HepG2 (cell line): ENCODE data around the gene TADA2A. TPM values are rescaled to one million over a fixed set of nuclear protein-coding genes. Genes with fewer than 3 reads are reported as not detected.

Experiments used
- ATF7-NPFF ChIP-seq: sonication (generic); formaldehyde crosslinking; IDR thresholded peaks from 2 replicates; pipeline ENCODE4 v1.8.1; 2023; ENCODE audit warnings: mild to moderate bottlenecking, low read depth, missing genetic modification reagents, moderate library complexity
- ATRX ChIP-seq: sonication (generic); formaldehyde crosslinking; IDR thresholded peaks from 2 replicates; pipeline ENCODE4 v1.4.0; 2020; ENCODE audit warnings: missing genetic modification reagents, borderline replicate concordance
- CC2D1A ChIP-seq: sonication (generic); formaldehyde crosslinking; IDR thresholded peaks from 2 replicates; pipeline ENCODE4 v1.8.1; 2023; ENCODE audit warnings: mild to moderate bottlenecking, missing genetic modification reagents
- CREB1 ChIP-seq, 2 experiments: fragments of 450-650 bp in 1 of 2; IDR thresholded peaks; 2 replicates each; pipeline ENCODE4 v1.6.1; 2016 to 2017; ENCODE audit warnings: control low read depth in 1 of 2, mild to moderate bottlenecking in 1 of 2, missing compliant biosample characterization in 1 of 2, missing genetic modification characterization in 1 of 2
- HOXA3 ChIP-seq: sonication (generic); formaldehyde crosslinking; IDR thresholded peaks from 2 replicates; pipeline ENCODE4 v1.5.0; 2020; ENCODE audit warnings: missing genetic modification reagents
- HOXD1 ChIP-seq: sonication (generic); formaldehyde crosslinking; IDR thresholded peaks from 2 replicates; pipeline ENCODE4 v1.5.0; 2020; ENCODE audit warnings: missing genetic modification reagents
- MAFG ChIP-seq: sonication (generic); formaldehyde crosslinking; IDR thresholded peaks from 2 replicates; pipeline ENCODE4 v1.5.1; 2020; ENCODE audit warnings: mild to moderate bottlenecking, missing genetic modification reagents
- MAZ ChIP-seq, 2 experiments: sonication (generic) in 1 of 2; formaldehyde crosslinking in 1 of 2; IDR thresholded peaks; 2 replicates each; pipeline versions ENCODE4 v1.5.0 to v1.6.1; 2012 to 2020; ENCODE audit warnings: low read depth in 2 of 2, mild to moderate bottlenecking in 2 of 2, borderline replicate concordance in 1 of 2, improper control_type of control experiment in 1 of 2, low read length in 1 of 2, missing genetic modification reagents in 1 of 2, moderate library complexity in 1 of 2
- NCOR1 ChIP-seq: fragments of 200-600 bp; sonication (generic); IDR thresholded peaks from 2 replicates; pipeline ENCODE4 v1.7.0; 2017; ENCODE audit warnings: antibody characterized with exemption, low read length, borderline replicate concordance
- PRPF4 ChIP-seq: fragments of 200-400 bp; formaldehyde crosslinking; IDR thresholded peaks from 2 replicates; pipeline ENCODE4 v1.6.1; 2016; ENCODE audit warnings: low read length, low read depth; ENCODE audit not compliant: poor library complexity, severe bottlenecking
- SP1 ChIP-seq, 2 experiments: fragments of 450-650 bp in 1 of 2; sonication (generic) in 1 of 2; formaldehyde crosslinking in 1 of 2; IDR thresholded peaks; 2 replicates each; pipeline versions ENCODE4 v1.4.0 to v1.6.1; 2016 to 2020; ENCODE audit warnings: missing genetic modification reagents in 1 of 2
- TRIM24 ChIP-seq: sonication (generic); formaldehyde crosslinking; IDR thresholded peaks from 2 replicates; pipeline ENCODE4 v1.8.0; 2022; ENCODE audit warnings: mild to moderate bottlenecking, missing genetic modification reagents
- U2AF2 ChIP-seq: fragments of 200-400 bp; formaldehyde crosslinking; IDR thresholded peaks from 2 replicates; pipeline ENCODE4 v1.6.1; 2017; ENCODE audit warnings: low read depth, mild to moderate bottlenecking, low read length
- ZNF260 ChIP-seq: sonication (generic); formaldehyde crosslinking; IDR thresholded peaks from 2 replicates; pipeline ENCODE4 v1.4.0; 2020; ENCODE audit warnings: missing genetic modification reagents, low read depth, mild to moderate bottlenecking, borderline replicate concordance
- ZNF430 ChIP-seq: sonication (generic); formaldehyde crosslinking; IDR thresholded peaks from 2 replicates; pipeline ENCODE4 v1.9.0; 2021; ENCODE audit warnings: mild to moderate bottlenecking, missing genetic modification reagents
- ZNF557 ChIP-seq: sonication (generic); formaldehyde crosslinking; IDR thresholded peaks from 2 replicates; pipeline ENCODE4 v1.4.0; 2020; ENCODE audit warnings: missing genetic modification reagents
- ZNF781 ChIP-seq: sonication (generic); formaldehyde crosslinking; IDR thresholded peaks from 2 replicates; pipeline ENCODE4 v1.5.1; 2020; ENCODE audit warnings: borderline replicate concordance, mild to moderate bottlenecking, missing genetic modification reagents; ENCODE audit errors: not compliant biosample characterization
- ZNF839 ChIP-seq: sonication (generic); formaldehyde crosslinking; IDR thresholded peaks from 2 replicates; pipeline ENCODE4 v1.4.0; 2020; ENCODE audit warnings: missing genetic modification reagents, mild to moderate bottlenecking, borderline replicate concordance
- polyA plus RNA-seq, 8 experiments: library from polyadenylated mRNA; depleted of rRNA in 3 of 8; stranded (reverse) in 7 of 8; unstranded in 1 of 8; fragments of >200 nt; fragmentation: Illumina TruSeq in 4 of 8; extraction: Trizol in 4 of 8; gene quantifications; 2 replicates each; pipeline versions ENCODE4 v1.2.1 to v1.2.3, GENCODE V29; 2011 to 2016; ENCODE audit warnings: low read depth in 4 of 8, missing spikeins in 1 of 8, mixed read lengths in 1 of 8; ENCODE audit not compliant: insufficient read depth in 1 of 8
- total RNA-seq, 5 experiments: library from RNA; depleted of rRNA; stranded (reverse); fragments of >200 nt; fragmentation: Illumina TruSeq; extraction: Trizol; gene quantifications; 2 replicates each; pipeline ENCODE4 v1.2.3, GENCODE V29; 2016; ENCODE audit warnings: low read depth in 1 of 5
- TF ChIP-seq, protein P1 (sequence below): sonication (generic); formaldehyde crosslinking; IDR thresholded peaks from 2 replicates; pipeline ENCODE4 v1.4.0; 2020; ENCODE audit warnings: missing genetic modification reagents, mild to moderate bottlenecking, borderline replicate concordance
- TF ChIP-seq, protein P2 (sequence below): sonication (generic); formaldehyde crosslinking; IDR thresholded peaks from 2 replicates; pipeline ENCODE4 v1.9.0; 2021; ENCODE audit warnings: missing genetic modification reagents, borderline replicate concordance
- TF ChIP-seq, protein P3 (sequence below): sonication (generic); formaldehyde crosslinking; IDR thresholded peaks from 2 replicates; pipeline ENCODE4 v1.9.0; 2022; ENCODE audit warnings: missing genetic modification reagents, mild to moderate bottlenecking, borderline replicate concordance

Gene TADA2A
- total and polyA plus RNA-seq, 2 of the 13 experiments (the other 11 are each of a cell fraction or from before 2014, with no cell fraction given) = 8.0 to 14.0 TPM

DNA sequence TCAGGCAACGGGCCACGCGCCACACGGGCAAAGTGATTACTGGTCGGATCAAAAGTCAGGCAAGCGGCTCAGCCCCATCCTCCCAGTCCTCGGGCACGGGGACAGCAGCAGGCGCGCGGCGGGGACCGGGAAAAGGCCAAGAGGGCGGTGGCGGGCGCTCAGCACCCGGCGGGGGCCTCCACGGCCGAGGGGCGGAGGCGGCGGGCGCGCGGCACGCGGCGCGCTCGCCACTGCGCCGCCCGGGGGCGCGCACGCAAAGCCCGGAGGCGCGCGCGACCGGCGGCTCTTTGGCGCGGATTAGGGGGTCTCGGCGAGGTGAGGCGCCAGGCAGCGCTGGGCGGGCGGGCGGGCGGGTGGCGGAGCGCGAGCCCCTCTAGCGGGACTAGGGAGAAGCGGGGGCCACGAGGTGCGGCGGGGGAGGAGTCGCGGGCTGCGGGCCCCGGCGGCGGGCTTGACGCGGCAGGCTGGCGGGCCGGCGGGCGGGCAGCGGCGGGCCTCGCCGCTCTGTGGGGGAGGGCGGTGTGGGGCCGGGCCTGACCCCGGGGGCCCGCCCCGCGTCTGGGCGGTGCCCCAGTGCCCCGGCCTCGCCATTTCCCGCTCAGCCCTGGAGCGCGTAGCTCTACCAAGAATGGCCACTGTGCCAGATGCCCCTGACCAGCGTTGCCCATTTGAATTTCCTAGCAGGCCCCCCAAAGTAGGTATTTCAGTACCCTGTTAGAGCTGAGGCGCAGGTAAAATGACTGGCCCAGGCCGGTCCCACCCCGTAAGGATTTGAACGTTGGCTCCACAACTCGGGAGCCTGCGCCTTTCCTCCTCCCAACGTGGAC is at the start of gene TADA2A, which contains the start of gene ACACA (continued):
- TF ChIP-seq NCOR1 = peak; percentile 25; the same call in 1 of the 2 replicates
- no peak for TF ChIP-seq PRPF4
- 0 out of 2 replicates have a peak, but pooled peaks have one; percentile 58 for TF ChIP-seq ZNF839 (CRISPR knock-in tag)
- peak; percentile 85; the same call in 1 of the 2 replicates for TF ChIP-seq ZNF430 (CRISPR knock-in tag)
- no peak for TF ChIP-seq SP1 (IDR thresholded peaks at IDR 0.05)
- peak; percentile 43 for TF ChIP-seq SP1 (CRISPR knock-in tag; IDR thresholded peaks at IDR 0.05)
- no peak for TF ChIP-seq ZNF260 (CRISPR knock-in tag)
- peak; percentile 55 for TF ChIP-seq MAZ (IDR thresholded peaks at IDR 0.05; ENCODE audit: borderline replicate concordance, low read depth, low read length)
- peak; percentile 57; the same call in 1 of the 2 replicates for TF ChIP-seq MAZ (CRISPR knock-in tag; IDR thresholded peaks at IDR 0.05; ENCODE audit: low read depth)
- TF ChIP-seq U2AF2 = no peak
- TF ChIP-seq HOXD1 (CRISPR knock-in tag) = peak; percentile 44
- TF ChIP-seq MAFG (CRISPR knock-in tag) = no peak
- TF ChIP-seq HOXA3 (CRISPR knock-in tag) = peak; percentile 53; the same call in 1 of the 2 replicates
- no peak for TF ChIP-seq ATRX (CRISPR knock-in tag)
- TF ChIP-seq CC2D1A (CRISPR knock-in tag) = no peak
- peak; percentile 60 for TF ChIP-seq ZNF781
- TF ChIP-seq, protein P1, sequence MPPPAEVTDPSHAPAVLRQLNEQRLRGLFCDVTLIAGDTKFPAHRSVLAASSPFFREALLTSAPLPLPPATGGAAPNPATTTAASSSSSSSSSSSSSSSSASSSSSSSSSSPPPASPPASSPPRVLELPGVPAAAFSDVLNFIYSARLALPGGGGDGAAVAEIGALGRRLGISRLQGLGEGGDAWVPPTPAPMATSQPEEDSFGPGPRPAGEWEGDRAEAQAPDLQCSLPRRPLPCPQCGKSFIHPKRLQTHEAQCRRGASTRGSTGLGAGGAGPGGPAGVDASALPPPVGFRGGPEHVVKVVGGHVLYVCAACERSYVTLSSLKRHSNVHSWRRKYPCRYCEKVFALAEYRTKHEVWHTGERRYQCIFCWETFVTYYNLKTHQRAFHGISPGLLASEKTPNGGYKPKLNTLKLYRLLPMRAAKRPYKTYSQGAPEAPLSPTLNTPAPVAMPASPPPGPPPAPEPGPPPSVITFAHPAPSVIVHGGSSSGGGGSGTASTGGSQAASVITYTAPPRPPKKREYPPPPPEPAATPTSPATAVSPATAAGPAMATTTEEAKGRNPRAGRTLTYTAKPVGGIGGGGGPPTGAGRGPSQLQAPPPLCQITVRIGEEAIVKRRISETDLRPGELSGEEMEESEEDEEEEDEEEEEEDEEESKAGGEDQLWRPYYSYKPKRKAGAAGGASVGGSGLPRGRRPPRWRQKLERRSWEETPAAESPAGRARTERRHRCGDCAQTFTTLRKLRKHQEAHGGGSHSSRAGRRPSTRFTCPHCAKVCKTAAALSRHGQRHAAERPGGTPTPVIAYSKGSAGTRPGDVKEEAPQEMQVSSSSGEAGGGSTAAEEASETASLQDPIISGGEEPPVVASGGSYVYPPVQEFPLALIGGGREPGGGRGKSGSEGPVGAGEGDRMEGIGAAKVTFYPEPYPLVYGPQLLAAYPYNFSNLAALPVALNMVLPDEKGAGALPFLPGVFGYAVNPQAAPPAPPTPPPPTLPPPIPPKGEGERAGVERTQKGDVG = no peak
- TF ChIP-seq, protein P2, sequence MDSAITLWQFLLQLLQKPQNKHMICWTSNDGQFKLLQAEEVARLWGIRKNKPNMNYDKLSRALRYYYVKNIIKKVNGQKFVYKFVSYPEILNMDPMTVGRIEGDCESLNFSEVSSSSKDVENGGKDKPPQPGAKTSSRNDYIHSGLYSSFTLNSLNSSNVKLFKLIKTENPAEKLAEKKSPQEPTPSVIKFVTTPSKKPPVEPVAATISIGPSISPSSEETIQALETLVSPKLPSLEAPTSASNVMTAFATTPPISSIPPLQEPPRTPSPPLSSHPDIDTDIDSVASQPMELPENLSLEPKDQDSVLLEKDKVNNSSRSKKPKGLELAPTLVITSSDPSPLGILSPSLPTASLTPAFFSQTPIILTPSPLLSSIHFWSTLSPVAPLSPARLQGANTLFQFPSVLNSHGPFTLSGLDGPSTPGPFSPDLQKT (CRISPR knock-in tag) = no peak
- no peak for TF ChIP-seq CREB1 (IDR thresholded peaks at IDR 0.05)
- no peak for TF ChIP-seq CREB1 (CRISPR knock-in tag; IDR thresholded peaks at IDR 0.05)
- TF ChIP-seq, protein P3, sequence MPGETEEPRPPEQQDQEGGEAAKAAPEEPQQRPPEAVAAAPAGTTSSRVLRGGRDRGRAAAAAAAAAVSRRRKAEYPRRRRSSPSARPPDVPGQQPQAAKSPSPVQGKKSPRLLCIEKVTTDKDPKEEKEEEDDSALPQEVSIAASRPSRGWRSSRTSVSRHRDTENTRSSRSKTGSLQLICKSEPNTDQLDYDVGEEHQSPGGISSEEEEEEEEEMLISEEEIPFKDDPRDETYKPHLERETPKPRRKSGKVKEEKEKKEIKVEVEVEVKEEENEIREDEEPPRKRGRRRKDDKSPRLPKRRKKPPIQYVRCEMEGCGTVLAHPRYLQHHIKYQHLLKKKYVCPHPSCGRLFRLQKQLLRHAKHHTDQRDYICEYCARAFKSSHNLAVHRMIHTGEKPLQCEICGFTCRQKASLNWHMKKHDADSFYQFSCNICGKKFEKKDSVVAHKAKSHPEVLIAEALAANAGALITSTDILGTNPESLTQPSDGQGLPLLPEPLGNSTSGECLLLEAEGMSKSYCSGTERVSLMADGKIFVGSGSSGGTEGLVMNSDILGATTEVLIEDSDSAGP (CRISPR knock-in tag) = no peak
- TF ChIP-seq ZNF557 (CRISPR knock-in tag) = 0 out of 2 replicates have a peak, but pooled peaks have one; percentile 24
- TF ChIP-seq ATF7-NPFF = peak; percentile 76
- TF ChIP-seq TRIM24 = no peak
